ENCODE measurements around the gene C11orf16.

- TF ChIP-seq REST (IDR thresholded peaks at IDR 0.05; ENCODE audit: low read depth, low read length) = no peak
- TF ChIP-seq FOXJ3 (CRISPR knock-in tag; IDR thresholded peaks at IDR 0.05) = no peak
- TF ChIP-seq, protein P1, sequence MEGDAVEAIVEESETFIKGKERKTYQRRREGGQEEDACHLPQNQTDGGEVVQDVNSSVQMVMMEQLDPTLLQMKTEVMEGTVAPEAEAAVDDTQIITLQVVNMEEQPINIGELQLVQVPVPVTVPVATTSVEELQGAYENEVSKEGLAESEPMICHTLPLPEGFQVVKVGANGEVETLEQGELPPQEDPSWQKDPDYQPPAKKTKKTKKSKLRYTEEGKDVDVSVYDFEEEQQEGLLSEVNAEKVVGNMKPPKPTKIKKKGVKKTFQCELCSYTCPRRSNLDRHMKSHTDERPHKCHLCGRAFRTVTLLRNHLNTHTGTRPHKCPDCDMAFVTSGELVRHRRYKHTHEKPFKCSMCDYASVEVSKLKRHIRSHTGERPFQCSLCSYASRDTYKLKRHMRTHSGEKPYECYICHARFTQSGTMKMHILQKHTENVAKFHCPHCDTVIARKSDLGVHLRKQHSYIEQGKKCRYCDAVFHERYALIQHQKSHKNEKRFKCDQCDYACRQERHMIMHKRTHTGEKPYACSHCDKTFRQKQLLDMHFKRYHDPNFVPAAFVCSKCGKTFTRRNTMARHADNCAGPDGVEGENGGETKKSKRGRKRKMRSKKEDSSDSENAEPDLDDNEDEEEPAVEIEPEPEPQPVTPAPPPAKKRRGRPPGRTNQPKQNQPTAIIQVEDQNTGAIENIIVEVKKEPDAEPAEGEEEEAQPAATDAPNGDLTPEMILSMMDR (IDR thresholded peaks at IDR 0.05) = no peak
These were observed 61.5 kb downstream of the C11orf16 start for GRCh38 chr11:8871171-8871775.
